ENCODE measurements around the gene HSPA8.

The HSPA8 gene

DNA sequence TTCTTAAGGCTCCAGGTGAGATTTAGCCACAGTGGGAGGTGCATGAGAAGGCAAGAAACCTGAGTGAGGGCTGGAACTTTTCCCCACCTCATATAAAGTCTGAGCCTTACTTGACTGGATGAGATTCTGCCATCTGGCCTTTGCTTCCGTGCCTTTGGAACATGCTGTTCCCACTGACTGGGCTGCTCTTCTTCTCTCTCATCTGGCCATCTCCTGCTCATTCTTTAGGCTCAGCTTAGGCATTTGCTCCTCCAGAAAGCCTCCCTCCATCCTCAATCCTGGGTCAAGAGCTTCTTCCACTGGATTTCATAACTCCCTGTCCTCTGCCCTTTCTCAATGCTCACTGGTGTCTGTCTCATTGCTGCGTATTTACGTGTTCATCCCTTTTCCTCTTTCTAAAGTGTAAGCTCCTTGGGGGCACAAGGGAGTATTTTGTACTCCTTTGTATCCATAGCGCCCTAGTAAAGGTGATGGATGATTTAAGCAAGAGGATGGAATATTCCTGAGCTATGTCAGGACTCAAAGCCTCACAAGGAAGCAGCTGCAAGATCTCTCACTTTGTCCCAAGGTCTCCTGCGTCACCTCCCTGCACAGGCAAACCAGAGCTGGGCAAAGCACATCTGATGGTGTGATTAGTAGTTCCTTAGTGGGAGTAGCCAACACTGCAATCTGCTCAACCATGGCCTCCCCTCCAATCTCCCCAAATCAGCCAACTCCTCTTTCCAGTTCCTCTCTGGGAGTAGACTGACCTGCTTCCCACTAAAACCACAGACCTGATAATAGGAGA, 15.3 kb downstream of the HSPA8 start:
- no peak for DNase-seq

DNA sequence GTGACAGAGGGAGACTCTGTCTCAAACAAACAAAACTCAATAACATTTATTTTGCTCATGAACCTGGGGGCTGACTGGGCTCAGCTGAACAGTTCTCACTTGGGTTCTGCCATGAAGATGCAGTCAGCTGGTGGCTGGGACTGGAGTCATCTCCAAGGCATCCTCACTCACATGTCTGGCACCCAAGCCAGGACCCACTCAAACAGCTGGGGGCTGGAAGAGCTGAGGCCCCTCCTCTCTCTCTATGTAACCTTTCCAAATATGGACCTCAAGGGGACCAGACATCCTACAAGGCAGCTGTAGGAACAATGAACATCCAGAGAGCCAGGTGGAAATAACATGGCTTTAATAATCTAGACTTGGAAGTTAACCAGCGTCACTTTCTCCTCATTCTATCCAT, 16.8 kb downstream of the HSPA8 start:
- DNase-seq: no peak

DNA sequence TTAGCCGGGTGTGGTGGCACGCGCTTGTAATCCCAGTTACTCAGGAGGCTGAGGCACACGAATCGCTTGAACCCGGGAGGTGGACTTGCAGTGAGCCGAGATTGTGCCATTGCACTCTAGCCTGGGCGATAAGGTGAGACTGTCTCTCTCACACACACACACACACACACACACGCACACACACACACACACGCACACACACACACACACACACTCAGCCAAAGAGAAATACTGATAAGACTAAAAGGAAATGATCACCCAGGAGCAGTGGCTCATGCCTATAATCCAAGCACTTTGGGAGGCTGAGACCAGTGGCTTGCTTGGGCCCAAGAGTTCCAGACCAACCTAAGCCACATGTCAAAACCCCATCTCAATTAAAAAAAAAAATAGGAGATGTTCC, 20.8 kb downstream of the HSPA8 start:
- no peak for DNase-seq

DNA sequence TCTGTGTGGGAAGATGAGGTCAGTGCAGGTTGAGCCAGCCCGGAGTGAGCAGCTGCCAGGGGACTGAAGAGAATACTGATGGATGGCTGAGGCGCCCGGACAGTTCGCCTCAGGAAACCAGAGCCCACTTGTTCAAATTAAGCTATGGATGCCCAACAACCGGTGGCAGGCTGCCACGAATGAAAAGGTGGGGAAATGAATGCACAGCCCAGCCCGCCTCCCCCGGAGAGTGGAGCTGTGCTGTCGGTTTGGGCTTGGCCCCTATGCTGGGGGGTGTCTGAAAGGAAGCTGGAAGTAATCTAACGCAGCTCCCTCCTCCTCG, 21.9 kb downstream of the HSPA8 start:
- DNase-seq: no peak

DNA sequence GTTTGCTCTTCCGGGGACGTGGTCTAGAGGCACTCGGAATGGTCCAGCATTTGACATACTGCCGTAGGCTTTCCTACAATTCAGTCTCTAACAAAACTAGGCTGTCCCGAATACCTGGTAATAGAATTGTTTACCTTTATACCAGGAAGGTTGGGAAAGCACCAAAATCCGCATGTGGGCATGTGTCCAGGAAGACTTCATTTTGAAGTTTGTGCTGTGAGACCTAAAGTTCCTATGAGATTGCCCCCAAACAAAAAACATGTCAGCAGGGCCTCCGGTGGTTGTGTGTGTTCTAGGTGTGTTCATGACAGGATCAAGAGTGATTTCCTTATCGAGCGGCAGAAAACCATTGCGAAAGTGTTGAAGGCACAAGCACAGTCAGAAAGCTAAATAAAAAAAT, 26.1 kb downstream of the HSPA8 start:
- DNase-seq: no peak

DNA sequence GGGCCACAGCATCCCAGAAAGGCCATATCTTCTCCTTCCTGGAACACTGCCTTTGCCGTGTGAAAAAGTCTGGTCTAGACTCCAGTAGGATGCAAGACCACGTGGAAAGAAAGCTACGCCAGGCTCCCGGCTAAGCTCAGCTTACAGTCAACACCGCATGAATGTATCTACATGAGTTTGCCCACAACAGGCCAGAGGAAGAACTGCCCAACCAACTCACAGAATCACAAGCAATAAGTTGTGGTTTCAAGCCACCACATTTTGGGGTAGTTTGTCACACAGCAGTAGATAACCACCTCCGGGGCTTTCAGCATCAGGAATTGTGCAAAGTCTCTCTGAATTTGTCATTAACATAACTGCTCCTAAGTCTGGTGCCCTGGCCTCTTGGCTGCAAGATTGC, 27.3 kb downstream of the HSPA8 start:
- DNase-seq: no peak

DNA sequence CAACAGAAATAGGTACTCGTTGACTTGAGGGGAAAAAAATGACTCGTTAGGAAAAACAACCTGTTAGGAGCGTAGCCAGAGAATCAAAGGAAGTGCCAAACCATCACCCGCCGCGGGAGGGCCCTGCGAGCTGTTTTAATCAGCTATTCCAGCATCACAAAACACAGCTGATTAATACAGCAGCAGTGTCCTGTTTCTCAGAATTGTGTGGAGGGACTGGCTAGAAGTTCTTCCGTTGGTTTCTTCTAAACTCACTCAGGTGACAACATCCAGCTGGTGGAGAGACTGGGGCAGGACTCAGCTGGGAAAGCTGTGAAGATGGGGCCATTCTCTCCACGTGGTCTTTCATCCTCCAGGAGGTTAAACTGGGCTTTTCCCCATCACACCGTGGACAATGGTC, 28.0 kb downstream of the HSPA8 start:
- no peak for DNase-seq

DNA sequence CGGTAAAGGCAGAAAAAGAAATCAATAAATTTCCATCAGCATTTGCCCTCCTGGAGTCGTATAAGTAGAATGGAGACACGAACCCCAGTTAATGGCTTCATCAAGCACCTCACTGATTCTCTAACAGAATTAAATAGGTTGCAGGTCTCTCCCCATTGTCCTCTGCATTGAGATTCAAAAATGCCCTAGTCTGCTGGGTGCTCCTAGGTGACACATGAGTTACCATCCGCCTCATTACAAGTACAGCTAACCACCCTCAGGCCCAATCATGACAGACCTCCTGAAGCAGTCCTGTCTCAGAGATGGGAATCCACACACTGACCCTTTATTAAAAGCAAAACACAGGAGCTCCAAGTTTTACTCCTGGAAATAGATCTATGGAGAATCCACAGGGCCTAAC, 31.4 kb downstream of the HSPA8 start:
- DNase-seq: no peak

DNA sequence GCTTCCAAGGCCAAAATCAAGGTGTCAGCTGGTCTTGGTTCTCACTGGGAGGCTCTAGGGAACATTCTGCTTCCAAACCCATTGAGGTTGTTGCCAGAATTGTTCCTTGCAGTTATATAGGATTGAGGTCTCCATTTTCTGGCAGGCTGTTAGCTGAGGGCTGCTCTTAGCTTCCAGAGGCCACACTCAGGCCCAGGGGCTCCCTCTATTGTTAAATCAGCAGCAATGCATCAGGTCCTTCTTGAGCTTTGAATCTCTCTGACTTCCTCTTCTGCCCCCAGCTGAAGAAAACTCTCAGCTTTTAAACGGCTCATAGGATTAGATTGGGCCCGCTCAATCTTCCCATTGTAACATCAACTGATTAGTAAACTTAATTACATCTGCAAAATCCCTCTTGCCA, 41.0 kb downstream of the HSPA8 start:
- no peak for DNase-seq

DNA sequence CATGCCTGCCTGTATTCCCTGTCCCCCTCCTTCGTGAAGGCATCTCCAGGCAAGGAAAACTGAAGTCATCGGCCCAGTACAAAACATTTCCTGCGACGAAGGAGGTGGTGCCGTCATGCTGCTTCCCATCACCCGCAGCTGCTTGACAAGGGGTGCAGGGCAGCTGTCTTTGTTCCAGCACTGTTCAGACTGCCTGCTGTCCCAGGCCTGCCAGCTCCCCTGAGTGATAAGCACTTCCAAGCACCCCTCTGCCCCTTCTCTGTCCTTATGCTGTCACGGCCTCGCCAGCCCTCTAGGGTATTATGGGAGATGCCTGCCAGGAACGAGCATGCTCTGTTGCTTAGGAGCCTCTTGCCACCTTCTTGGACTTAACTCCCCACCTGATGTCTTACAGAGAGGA, 43.2 kb downstream of the HSPA8 start:
- DNase-seq: no peak

DNA sequence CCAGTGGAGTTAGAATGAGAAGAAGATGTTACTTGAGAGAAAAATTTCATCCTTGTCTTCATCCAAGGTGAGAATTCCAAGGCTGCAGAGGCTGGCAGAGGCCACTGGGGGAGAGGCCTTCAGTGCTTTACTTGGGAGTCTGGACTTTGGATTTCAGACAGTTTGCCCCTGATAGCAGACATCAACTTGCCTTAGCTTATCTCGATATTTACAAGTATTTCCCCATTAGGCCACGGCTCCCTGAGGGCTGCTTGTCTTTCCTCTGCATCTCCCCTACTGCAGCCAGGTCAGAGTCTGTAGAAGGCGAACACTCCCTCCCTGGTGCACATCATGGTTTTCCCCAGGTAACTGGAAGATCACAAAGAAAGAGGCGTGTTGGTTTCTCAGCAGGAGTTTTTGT, 50.4 kb downstream of the HSPA8 start:
- no peak for DNase-seq
